Measurements from ENCODE around the gene CASZ1.

DNA sequence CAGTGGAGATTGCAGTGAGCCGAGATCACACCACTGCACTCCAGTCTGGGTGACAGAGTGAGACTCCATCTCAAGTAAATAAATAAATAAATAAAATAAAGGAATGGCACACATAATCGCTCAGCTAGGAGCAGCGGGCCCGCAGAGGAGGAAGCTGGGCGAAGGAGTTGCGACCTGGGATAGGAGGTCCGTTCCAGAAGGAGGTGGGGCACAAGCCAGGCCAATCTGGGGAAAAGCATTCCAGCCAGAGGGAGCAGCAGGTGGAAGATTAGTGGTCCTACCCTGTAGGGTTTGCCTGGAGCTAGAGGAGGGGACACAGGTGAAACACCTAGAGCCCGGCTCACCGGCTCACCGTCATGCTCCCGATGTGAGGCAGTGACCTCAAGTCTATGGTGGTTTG is 40.3 kb upstream of the CASZ1 start:
- TF ChIP-seq, protein P1, sequence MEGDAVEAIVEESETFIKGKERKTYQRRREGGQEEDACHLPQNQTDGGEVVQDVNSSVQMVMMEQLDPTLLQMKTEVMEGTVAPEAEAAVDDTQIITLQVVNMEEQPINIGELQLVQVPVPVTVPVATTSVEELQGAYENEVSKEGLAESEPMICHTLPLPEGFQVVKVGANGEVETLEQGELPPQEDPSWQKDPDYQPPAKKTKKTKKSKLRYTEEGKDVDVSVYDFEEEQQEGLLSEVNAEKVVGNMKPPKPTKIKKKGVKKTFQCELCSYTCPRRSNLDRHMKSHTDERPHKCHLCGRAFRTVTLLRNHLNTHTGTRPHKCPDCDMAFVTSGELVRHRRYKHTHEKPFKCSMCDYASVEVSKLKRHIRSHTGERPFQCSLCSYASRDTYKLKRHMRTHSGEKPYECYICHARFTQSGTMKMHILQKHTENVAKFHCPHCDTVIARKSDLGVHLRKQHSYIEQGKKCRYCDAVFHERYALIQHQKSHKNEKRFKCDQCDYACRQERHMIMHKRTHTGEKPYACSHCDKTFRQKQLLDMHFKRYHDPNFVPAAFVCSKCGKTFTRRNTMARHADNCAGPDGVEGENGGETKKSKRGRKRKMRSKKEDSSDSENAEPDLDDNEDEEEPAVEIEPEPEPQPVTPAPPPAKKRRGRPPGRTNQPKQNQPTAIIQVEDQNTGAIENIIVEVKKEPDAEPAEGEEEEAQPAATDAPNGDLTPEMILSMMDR (conservative IDR thresholded peaks at IDR 0.05 in 1 of 2, IDR thresholded peaks at IDR 0.05 in 1 of 2; ENCODE audit: low read depth in 1 of 2, low read length in 2 of 2), result no peak
- no peak for TF ChIP-seq EZH2 (IDR thresholded peaks at IDR 0.05; ENCODE audit: low read length, missing control alignments)
